ENCODE data around the gene FAM53B.

Gene FAM53B

GRCh38 chr10:124683814-124684213 lies 60.4 kb downstream of the FAM53B start:
- Histone ChIP-seq H3K9ac (ENCODE audit: low read length) (no peak overlapping the region), H3K27ac (ENCODE audit: low read length) (no peak overlapping the region), H4K20me1 (ENCODE audit: insufficient read depth, low read length) (no peaks in the 10 kb centered on the region)

GRCh38 chr10:124681626-124682552 lies 62.3 kb downstream of the FAM53B start:
- Histone ChIP-seq H3K9me2 (replicated peaks; ENCODE audit: insufficient read depth, low read length) (no peaks in the 10 kb centered on the region), H3K36me3 (replicated peaks; ENCODE audit: insufficient read depth, low read length) (no peaks in the 10 kb centered on the region), H2AFZ (ENCODE audit: low read length) (no peak overlapping the region), H3K4me3 (ENCODE audit: low read length) (no peak overlapping the region), H3K27ac (ENCODE audit: low read length) (no peak overlapping the region), H3K79me2 (ENCODE audit: low read length) (peaks cover 37% of the 10 kb centered on the region), H3K4me2 (ENCODE audit: low read depth, low read length) (no peak overlapping the region), H3K9me3 (replicated peaks; ENCODE audit: insufficient read depth, low read length) (no peaks in the 10 kb centered on the region), H4K20me1 (ENCODE audit: insufficient read depth, low read length) (no peaks in the 10 kb centered on the region), H3K4me1 (ENCODE audit: low read length) (no peaks in the 10 kb centered on the region), H3K9ac (ENCODE audit: low read length) (no peak overlapping the region), H3K27me3 (replicated peaks; ENCODE audit: insufficient read depth, low read length) (no peaks in the 10 kb centered on the region), H3F3A (ENCODE audit: insufficient read depth, low read length) (no peaks in the 10 kb centered on the region)
- no peak for DNase-seq
- TF ChIP-seq CTCF (IDR thresholded peaks at IDR 0.05; ENCODE audit: low read length) (no peak), EZH2 (optimal IDR thresholded peaks at IDR 0.05; ENCODE audit: low read depth, low read length) (no peak), EZH2phosphoT487 (IDR thresholded peaks at IDR 0.05; ENCODE audit: low read length) (no peak)

More at GRCh38 chr10:124683814-124684213, 60.4 kb downstream of the FAM53B start:
- Histone ChIP-seq H3K36me3 (replicated peaks; ENCODE audit: insufficient read depth, low read length) (no peaks in the 10 kb centered on the region), H2AFZ (ENCODE audit: low read length) (no peak overlapping the region), H3K79me2 (ENCODE audit: low read length) (peaks cover 34% of the 10 kb centered on the region), H3K27me3 (replicated peaks; ENCODE audit: insufficient read depth, low read length) (no peaks in the 10 kb centered on the region), H3F3A (ENCODE audit: insufficient read depth, low read length) (no peaks in the 10 kb centered on the region), H3K9me3 (replicated peaks; ENCODE audit: insufficient read depth, low read length) (no peaks in the 10 kb centered on the region), H3K4me1 (ENCODE audit: low read length) (no peaks in the 10 kb centered on the region), H3K9me2 (replicated peaks; ENCODE audit: insufficient read depth, low read length) (no peaks in the 10 kb centered on the region), H3K4me3 (ENCODE audit: low read length) (no peak overlapping the region), H3K4me2 (ENCODE audit: low read depth, low read length) (no peak overlapping the region)
- TF ChIP-seq EZH2phosphoT487 (IDR thresholded peaks at IDR 0.05; ENCODE audit: low read length) (no peak), EZH2 (optimal IDR thresholded peaks at IDR 0.05; ENCODE audit: low read depth, low read length) (no peak), CTCF (IDR thresholded peaks at IDR 0.05; ENCODE audit: low read length) (no peak)
- no peak for DNase-seq

GRCh38 chr10:124681091-124681490 lies 63.1 kb downstream of the FAM53B start:
- Histone ChIP-seq H2AFZ (ENCODE audit: low read length) (no peak overlapping the region), H4K20me1 (ENCODE audit: insufficient read depth, low read length) (no peaks in the 10 kb centered on the region), H3F3A (ENCODE audit: insufficient read depth, low read length) (no peaks in the 10 kb centered on the region), H3K27me3 (replicated peaks; ENCODE audit: insufficient read depth, low read length) (no peaks in the 10 kb centered on the region), H3K79me2 (ENCODE audit: low read length) (peaks cover 34% of the 10 kb centered on the region), H3K36me3 (replicated peaks; ENCODE audit: insufficient read depth, low read length) (no peaks in the 10 kb centered on the region), H3K9me2 (replicated peaks; ENCODE audit: insufficient read depth, low read length) (no peaks in the 10 kb centered on the region), H3K9ac (ENCODE audit: low read length) (no peak overlapping the region), H3K27ac (ENCODE audit: low read length) (no peak overlapping the region), H3K4me1 (ENCODE audit: low read length) (no peaks in the 10 kb centered on the region), H3K4me2 (ENCODE audit: low read depth, low read length) (no peak overlapping the region), H3K9me3 (replicated peaks; ENCODE audit: insufficient read depth, low read length) (no peaks in the 10 kb centered on the region), H3K4me3 (ENCODE audit: low read length) (no peak overlapping the region)
- no peak for DNase-seq
- no peak for TF ChIP-seq CTCF (IDR thresholded peaks at IDR 0.05; ENCODE audit: low read length)
- no peak for TF ChIP-seq EZH2phosphoT487 (IDR thresholded peaks at IDR 0.05; ENCODE audit: low read length)
- no peak for TF ChIP-seq EZH2 (optimal IDR thresholded peaks at IDR 0.05; ENCODE audit: low read depth, low read length)

Data from MM.1S (cell line).